HCT116 (cell line): ENCODE measurements around the gene ZNF30. TPM values are rescaled to one million over a fixed set of nuclear protein-coding genes. Genes with fewer than 3 reads are reported as not detected.

Source experiments
- ATAC-seq: fragments of 200-7000 bp; cut with Tn5 transposase; 2 replicates; pipeline ENCODE4 v1.9.1; 2020; ENCODE audit warnings: mild to moderate bottlenecking, moderate library complexity
- BruUV-seq: library from RNA; stranded (reverse); fragments of 400-500 nt; replicated peaks from 2 replicates; lab custom pipeline; 2021; lab: Mats Ljungman, UMichigan
- CTCF ChIA-PET: fragments of 300-600 bp; sonication (Branson Sonifier 250); formaldehyde crosslinking; loops from one replicate; lab custom pipeline; 2021; ENCODE audit warnings: antibody characterized with exemption; lab: Charles Lee
- POLR2A ChIA-PET: fragments of 300-600, 350-600 bp; sonication (Branson Sonifier 250); formaldehyde crosslinking; loops from one replicate; lab custom pipeline; 2021; ENCODE audit warnings: antibody characterized with exemption; lab: Charles Lee
- RAD21 ChIA-PET, 2 experiments: fragments of 300-600 bp; sonication (Branson Sonifier 250); formaldehyde crosslinking; loops; one replicate each; lab custom pipeline; 2023; ENCODE audit warnings: low total read pairs in 2 of 2; ENCODE audit not compliant: uncharacterized antibody in 2 of 2, unreplicated experiment in 2 of 2, low non-redundant PET in 1 of 2; lab: Charles Lee
- DNase-seq: peaks from one replicate; pipeline ENCODE4 v3.0.0-alpha.2; 2010; ENCODE audit warnings: low read depth, low spot score
- H2AFZ ChIP-seq: fragments of 200-600 bp; shearing (Covaris generic), sonication (generic); 2 replicates; pipeline ENCODE4 v1.6.1; 2017; ENCODE audit warnings: low read depth, mixed run types, mixed read lengths, antibody characterized with exemption, low read length; ENCODE audit not compliant: poor library complexity, severe bottlenecking
- H3K27ac ChIP-seq: 2 replicates; pipeline ENCODE4 v1.5.1; 2012; ENCODE audit warnings: low read depth, low read length
- H3K27me3 ChIP-seq: fragments of 200-600 bp; sonication (generic); 2 replicates; pipeline ENCODE4 v1.6.1; 2016; ENCODE audit warnings: mixed run types, low read length, mixed read lengths; ENCODE audit not compliant: insufficient read depth
- H3K36me3 ChIP-seq, 2 experiments: fragments of 200-500 bp in 1 of 2; fragments of 200-600 bp in 1 of 2; sonication (Bioruptor generic) in 1 of 2; sonication (generic) in 1 of 2; 2 replicates each; pipeline versions ENCODE4 v1.5.1 to v1.6.1; 2014 to 2016; ENCODE audit warnings: low read length in 2 of 2, inconsistent platforms in 1 of 2, mixed read lengths in 1 of 2, mixed run types in 1 of 2; ENCODE audit not compliant: insufficient read depth in 2 of 2, control insufficient read depth in 1 of 2
- H3K4me1 ChIP-seq, 2 experiments: fragments of 200-600 bp in 1 of 2; sonication (generic) in 1 of 2; 2 replicates each; pipeline versions ENCODE4 v1.5.1 to v1.6.1; 2012 to 2017; ENCODE audit warnings: low read length in 2 of 2, inconsistent platforms in 1 of 2, mild to moderate bottlenecking in 1 of 2, mixed read lengths in 1 of 2, mixed run types in 1 of 2, moderate library complexity in 1 of 2; ENCODE audit not compliant: insufficient read depth in 2 of 2, control insufficient read depth in 1 of 2
- H3K4me2 ChIP-seq: fragments of 200-600 bp; sonication (generic); 2 replicates; pipeline ENCODE4 v1.6.1; 2017; ENCODE audit warnings: mixed run types, low read length, mixed read lengths
- H3K4me3 ChIP-seq, 2 experiments: fragments of 200-600 bp in 1 of 2; sonication (generic) in 1 of 2; replicated peaks in 1 of 2; 2 replicates each; pipeline ENCODE4 v1.5.1; 2011 to 2016; ENCODE audit warnings: low read length in 2 of 2, control low read depth in 1 of 2, low read depth in 1 of 2, mild to moderate bottlenecking in 1 of 2, mixed read lengths in 1 of 2, mixed run types in 1 of 2
- H3K79me2 ChIP-seq: fragments of 200-600 bp; sonication (generic); 2 replicates; pipeline ENCODE4 v1.6.1; 2017; ENCODE audit warnings: mild to moderate bottlenecking, mixed run types, low read length, moderate library complexity, mixed read lengths; ENCODE audit not compliant: insufficient read depth
- H3K9ac ChIP-seq: fragments of 200-600 bp; sonication (generic); 2 replicates; pipeline ENCODE4 v1.6.1; 2016; ENCODE audit warnings: low read length, mixed read lengths
- H3K9me2 ChIP-seq: fragments of 200-600 bp; sonication (generic), shearing (Covaris generic); 2 replicates; pipeline ENCODE4 v1.6.1; 2017; ENCODE audit warnings: mixed run types, mild to moderate bottlenecking, moderate library complexity; ENCODE audit not compliant: insufficient read depth
- H3K9me3 ChIP-seq, 2 experiments: fragments of 200-500 bp in 1 of 2; fragments of 200-600 bp in 1 of 2; sonication (Bioruptor generic) in 1 of 2; sonication (generic) in 1 of 2; 2 replicates each; pipeline ENCODE4 v1.6.1; 2014 to 2017; ENCODE audit warnings: low read length in 2 of 2, mixed read lengths in 2 of 2, inconsistent platforms in 1 of 2, low read depth in 1 of 2, mild to moderate bottlenecking in 1 of 2, mixed run types in 1 of 2, moderate library complexity in 1 of 2; ENCODE audit not compliant: control insufficient read depth in 1 of 2, insufficient read depth in 1 of 2
- H4K20me1 ChIP-seq: fragments of 200-600 bp; sonication (generic), shearing (Covaris generic); 2 replicates; pipeline ENCODE4 v1.6.1; 2017; ENCODE audit warnings: mixed run types, mild to moderate bottlenecking, moderate library complexity; ENCODE audit not compliant: insufficient read depth
- CEBPB ChIP-seq: IDR thresholded peaks from 2 replicates; pipeline ENCODE4 v1.6.1; 2012; ENCODE audit warnings: low read depth
- EGR1 ChIP-seq: IDR thresholded peaks from 2 replicates; pipeline ENCODE4 v1.6.1; 2012; ENCODE audit warnings: low read depth
- EZH2phosphoT487 ChIP-seq: fragments of 200-600 bp; IDR thresholded peaks from 2 replicates; pipeline ENCODE4 v1.6.1; 2018; ENCODE audit warnings: antibody characterized with exemption, borderline replicate concordance
- FOSL1 ChIP-seq: IDR thresholded peaks from 2 replicates; pipeline ENCODE4 v1.6.1; 2012; ENCODE audit warnings: low read depth
- JUND ChIP-seq: IDR thresholded peaks from 2 replicates; pipeline ENCODE4 v1.6.1; 2012
- SIN3A ChIP-seq: IDR thresholded peaks from 2 replicates; pipeline ENCODE4 v1.6.1; 2012; ENCODE audit warnings: low read depth
- SP1 ChIP-seq: IDR thresholded peaks from 2 replicates; pipeline ENCODE4 v1.6.1; 2012; ENCODE audit warnings: low read depth
- SRF ChIP-seq: IDR thresholded peaks from 2 replicates; pipeline ENCODE4 v1.6.1; 2012; ENCODE audit warnings: low read depth
- ZFX ChIP-seq: fragments of 450-650 bp; IDR thresholded peaks from 2 replicates; pipeline ENCODE4 v1.6.1; 2017
- intact Hi-C: fragments of 100-400 bp; cut with micrococcal nuclease; formaldehyde crosslinking; loops from 2 replicates; pipeline ENCODE4 v1.10.0; 2022
- total RNA-seq: library from RNA; stranded (reverse); gene quantifications from one replicate; pipeline ENCODE4 v1.2.1, GENCODE V29; 2021; ENCODE audit not compliant: unreplicated experiment
- TF ChIP-seq, protein P1 (sequence below): IDR thresholded peaks from 2 replicates; pipeline ENCODE4 v1.6.1; 2012
- TF ChIP-seq, protein P2 (sequence below): IDR thresholded peaks from 2 replicates; pipeline ENCODE4 v1.6.1; 2012; ENCODE audit warnings: low read depth

ZNF30 gene
- total RNA-seq, 1 experiment from 2014 or later: 4.1 TPM

DNA sequence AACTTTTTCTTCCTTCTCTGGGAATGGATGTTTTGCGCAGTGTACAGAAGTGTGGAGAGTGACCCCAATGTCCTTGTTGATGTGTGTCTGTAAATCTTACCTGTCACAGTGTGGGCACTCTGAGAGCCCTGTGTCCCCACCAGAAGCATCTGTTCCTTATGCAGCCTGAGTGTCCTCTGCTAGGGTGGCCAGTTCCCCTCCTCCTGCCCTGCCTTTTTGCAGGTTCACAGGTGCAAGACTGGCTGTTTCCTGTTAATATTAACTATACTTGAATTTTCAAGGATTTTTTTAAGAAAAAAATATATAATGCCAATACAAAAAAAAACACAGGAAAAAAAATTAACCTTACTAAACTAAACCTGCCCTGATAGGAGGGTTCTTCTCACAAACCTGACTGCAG lies 61.4 kb downstream of the ZNF30 start:
- CTCF ChIA-PET: no interaction called here

More for the DNA sequence above, 61.4 kb downstream of the ZNF30 start:
- H3K27me3 ChIP-seq: no peaks in the 10 kb centered on the region
- TF ChIP-seq, protein P1, sequence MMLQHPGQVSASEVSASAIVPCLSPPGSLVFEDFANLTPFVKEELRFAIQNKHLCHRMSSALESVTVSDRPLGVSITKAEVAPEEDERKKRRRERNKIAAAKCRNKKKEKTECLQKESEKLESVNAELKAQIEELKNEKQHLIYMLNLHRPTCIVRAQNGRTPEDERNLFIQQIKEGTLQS: no peak
- TF ChIP-seq, protein P2, sequence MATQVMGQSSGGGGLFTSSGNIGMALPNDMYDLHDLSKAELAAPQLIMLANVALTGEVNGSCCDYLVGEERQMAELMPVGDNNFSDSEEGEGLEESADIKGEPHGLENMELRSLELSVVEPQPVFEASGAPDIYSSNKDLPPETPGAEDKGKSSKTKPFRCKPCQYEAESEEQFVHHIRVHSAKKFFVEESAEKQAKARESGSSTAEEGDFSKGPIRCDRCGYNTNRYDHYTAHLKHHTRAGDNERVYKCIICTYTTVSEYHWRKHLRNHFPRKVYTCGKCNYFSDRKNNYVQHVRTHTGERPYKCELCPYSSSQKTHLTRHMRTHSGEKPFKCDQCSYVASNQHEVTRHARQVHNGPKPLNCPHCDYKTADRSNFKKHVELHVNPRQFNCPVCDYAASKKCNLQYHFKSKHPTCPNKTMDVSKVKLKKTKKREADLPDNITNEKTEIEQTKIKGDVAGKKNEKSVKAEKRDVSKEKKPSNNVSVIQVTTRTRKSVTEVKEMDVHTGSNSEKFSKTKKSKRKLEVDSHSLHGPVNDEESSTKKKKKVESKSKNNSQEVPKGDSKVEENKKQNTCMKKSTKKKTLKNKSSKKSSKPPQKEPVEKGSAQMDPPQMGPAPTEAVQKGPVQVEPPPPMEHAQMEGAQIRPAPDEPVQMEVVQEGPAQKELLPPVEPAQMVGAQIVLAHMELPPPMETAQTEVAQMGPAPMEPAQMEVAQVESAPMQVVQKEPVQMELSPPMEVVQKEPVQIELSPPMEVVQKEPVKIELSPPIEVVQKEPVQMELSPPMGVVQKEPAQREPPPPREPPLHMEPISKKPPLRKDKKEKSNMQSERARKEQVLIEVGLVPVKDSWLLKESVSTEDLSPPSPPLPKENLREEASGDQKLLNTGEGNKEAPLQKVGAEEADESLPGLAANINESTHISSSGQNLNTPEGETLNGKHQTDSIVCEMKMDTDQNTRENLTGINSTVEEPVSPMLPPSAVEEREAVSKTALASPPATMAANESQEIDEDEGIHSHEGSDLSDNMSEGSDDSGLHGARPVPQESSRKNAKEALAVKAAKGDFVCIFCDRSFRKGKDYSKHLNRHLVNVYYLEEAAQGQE: no peak
- TF ChIP-seq CEBPB: no peak
- TF ChIP-seq FOSL1: no peak
- TF ChIP-seq EGR1: no peak
- TF ChIP-seq JUND: no peak
- TF ChIP-seq SIN3A: no peak
- no peak for TF ChIP-seq SRF
- TF ChIP-seq ZFX: no peak
- no peak for TF ChIP-seq EZH2phosphoT487
- TF ChIP-seq SP1: no peak
- H2AFZ ChIP-seq: no peak overlapping the region
- no peaks in the 10 kb centered on the region for H3K36me3 ChIP-seq
- H3K9me3 ChIP-seq: peaks cover 0 to 3% of the 10 kb centered on the region in 2 experiments; a peak in 1 of 4 replicates
- H3K4me2 ChIP-seq: no peak overlapping the region
- ChIA-PET POLR2A (no interaction called here), RAD21 (no interaction called here)
- no peak overlapping the region for H3K27ac ChIP-seq
- H3K9me2 ChIP-seq: no peaks in the 10 kb centered on the region; the same call in 1 of the 2 replicates
- DNase-seq (no peak), ATAC-seq (no peak)
- no peak overlapping the region for H3K9ac ChIP-seq
- H3K4me1 ChIP-seq: no peaks in the 10 kb centered on the region
- H4K20me1 ChIP-seq: no peaks in the 10 kb centered on the region
- no peak overlapping the region for H3K4me3 ChIP-seq
- intact Hi-C loops: no loop called here
- no TSS peak for BruUV-seq
- H3K79me2 ChIP-seq: no peaks in the 10 kb centered on the region
